ENCODE measurements around the gene PDE7B. TPM values are rescaled to one million over a fixed set of nuclear protein-coding genes. Genes with fewer than 3 reads are reported as not detected.

Gene PDE7B
- total RNA-seq, 2 experiments from 2014 or later: 0.58 to 0.68 TPM

- ChIA-PET CTCF (interaction anchor here (1.3 kb wide), 1 partner anchor 55 kb away, joined by 4 read pairs; no protein-coding TSS in a partner anchor), POLR2A (no interaction called here)
- intact Hi-C loops (cut with micrococcal nuclease): no loop called here
- no peak for TF ChIP-seq CTCF (IDR thresholded peaks at IDR 0.05)
- Mint-ChIP-seq H3K9me3 (peaks cover 3% of the 10 kb centered on the region), H3K27me3 (peaks cover 4% of the 10 kb centered on the region), H3K27ac (no peak overlapping the region), H3K4me1 (ENCODE audit: low read depth) (no peaks in the 10 kb centered on the region), H3K36me3 (ENCODE audit: low read depth) (peaks cover 2% of the 10 kb centered on the region), H3K4me3 (no peak overlapping the region)
- no peak for ATAC-seq
- no peak for DNase-seq
Measured at GRCh38 chr6:136171231-136171630, 319.7 kb downstream of the PDE7B start.

DNA sequence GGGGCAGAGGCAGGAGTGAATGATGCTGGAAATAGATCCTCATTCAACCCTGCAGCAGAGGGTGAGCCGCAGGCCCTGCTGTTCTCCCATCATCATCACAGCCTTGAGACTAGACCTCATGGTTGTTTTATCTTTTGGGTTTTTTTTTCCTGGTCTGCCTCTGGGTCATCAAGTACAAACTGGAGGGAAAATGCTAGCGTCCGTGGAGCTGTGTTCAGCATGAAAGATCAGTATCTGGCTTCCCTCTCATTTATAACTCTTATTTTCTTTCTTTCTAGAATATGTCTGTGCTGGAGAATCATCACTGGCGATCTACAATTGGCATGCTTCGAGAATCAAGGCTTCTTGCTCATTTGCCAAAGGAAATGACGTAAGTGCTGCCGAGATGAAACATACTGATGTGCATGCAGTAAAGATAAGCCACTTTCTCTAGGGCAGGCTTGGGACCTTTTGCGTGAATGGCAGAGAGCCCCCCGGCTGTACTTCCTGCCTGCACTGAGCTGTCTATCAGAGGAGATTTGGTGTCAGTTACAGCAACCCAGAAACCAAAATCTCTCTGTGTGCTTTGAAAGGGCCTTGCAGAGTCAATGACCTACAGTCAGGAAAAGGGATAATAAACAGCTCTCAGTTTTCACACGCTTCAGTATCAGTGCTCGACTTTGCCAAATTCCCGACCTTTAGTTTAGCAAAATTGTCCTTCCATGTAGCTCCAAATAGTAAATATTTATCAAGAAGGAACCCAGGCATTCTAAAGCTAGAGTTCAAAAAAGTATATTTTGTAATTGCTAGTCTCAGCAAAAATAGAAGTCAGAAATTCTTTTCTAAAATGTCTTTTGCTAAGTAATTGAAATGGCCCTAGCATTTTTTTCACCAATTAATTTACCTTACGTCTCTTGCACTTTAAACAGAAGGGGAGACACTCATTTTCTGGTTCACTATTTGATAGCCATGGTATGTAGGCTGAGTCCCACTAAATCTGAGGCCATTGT is 322.3 kb downstream of the PDE7B start:
- no peaks in the 10 kb centered on the region for H3K4me1 Mint-ChIP-seq (ENCODE audit: low read depth)
- peak; percentile 5 for DNase-seq
- POLR2A ChIA-PET: no interaction called here
- TF ChIP-seq CTCF (IDR thresholded peaks at IDR 0.05): no peak
- intact Hi-C loops (cut with micrococcal nuclease): no loop called here
- H3K27me3 Mint-ChIP-seq: peaks cover 5% of the 10 kb centered on the region
- no peaks in the 10 kb centered on the region for H3K36me3 Mint-ChIP-seq (ENCODE audit: low read depth)
- CTCF ChIA-PET: interaction anchor here (0.9 to 1.1 kb wide), 2 partner anchors 232 to 264 kb away, joined by 3 read pairs; no protein-coding TSS in a partner anchor
- H3K4me3 Mint-ChIP-seq: no peak overlapping the region
- H3K27ac Mint-ChIP-seq: no peak overlapping the region
- no peak for ATAC-seq
- H3K9me3 Mint-ChIP-seq: no peaks in the 10 kb centered on the region

DNA sequence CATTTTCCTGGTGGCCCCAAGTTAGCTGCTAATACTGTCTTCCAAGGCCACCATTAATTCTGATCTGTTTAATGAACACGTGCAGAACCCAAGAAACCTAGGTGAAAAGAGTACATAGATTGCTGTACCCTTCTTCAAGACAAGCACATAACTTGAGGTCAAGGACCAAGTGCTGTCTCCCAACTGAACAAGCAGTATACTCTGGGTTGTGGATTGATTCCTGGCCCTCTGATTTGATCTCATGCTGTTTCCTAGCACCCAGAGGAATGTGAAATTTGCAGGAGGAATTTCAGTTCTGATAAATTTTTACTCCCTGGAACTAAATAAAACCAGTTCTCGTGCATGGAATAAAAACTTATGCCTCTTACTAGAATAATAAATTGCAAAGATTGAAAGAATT is 323.0 kb downstream of the PDE7B start:
- ChIA-PET CTCF (interaction anchor here (1.1 kb wide), 1 partner anchor 265 kb away, joined by 3 read pairs; no protein-coding TSS in a partner anchor), POLR2A (no interaction called here)
- ATAC-seq (no peak), DNase-seq (no peak)
- no peak overlapping the region for H3K4me3 Mint-ChIP-seq
- H3K9me3 Mint-ChIP-seq: no peaks in the 10 kb centered on the region
- no peak overlapping the region for H3K27ac Mint-ChIP-seq
- intact Hi-C loops (cut with micrococcal nuclease): no loop called here
- H3K27me3 Mint-ChIP-seq: peaks cover 5% of the 10 kb centered on the region
- no peaks in the 10 kb centered on the region for H3K36me3 Mint-ChIP-seq (ENCODE audit: low read depth)
- TF ChIP-seq CTCF (IDR thresholded peaks at IDR 0.05): no peak
- H3K4me1 Mint-ChIP-seq (ENCODE audit: low read depth): no peaks in the 10 kb centered on the region

- no peak for TF ChIP-seq CTCF (IDR thresholded peaks at IDR 0.05)
- DNase-seq (no peak), ATAC-seq (no peak)
- H3K9me3 Mint-ChIP-seq: no peaks in the 10 kb centered on the region
- no peak overlapping the region for H3K27ac Mint-ChIP-seq
- ChIA-PET POLR2A (no interaction called here), CTCF (no interaction called here)
- intact Hi-C loops (cut with micrococcal nuclease): no loop called here
- H3K36me3 Mint-ChIP-seq (ENCODE audit: low read depth): no peaks in the 10 kb centered on the region
- H3K27me3 Mint-ChIP-seq: peaks cover 5% of the 10 kb centered on the region
- no peaks in the 10 kb centered on the region for H3K4me1 Mint-ChIP-seq (ENCODE audit: low read depth)
- H3K4me3 Mint-ChIP-seq: no peak overlapping the region
Measured at GRCh38 chr6:136175873-136176272, 324.4 kb downstream of the PDE7B start.

DNA sequence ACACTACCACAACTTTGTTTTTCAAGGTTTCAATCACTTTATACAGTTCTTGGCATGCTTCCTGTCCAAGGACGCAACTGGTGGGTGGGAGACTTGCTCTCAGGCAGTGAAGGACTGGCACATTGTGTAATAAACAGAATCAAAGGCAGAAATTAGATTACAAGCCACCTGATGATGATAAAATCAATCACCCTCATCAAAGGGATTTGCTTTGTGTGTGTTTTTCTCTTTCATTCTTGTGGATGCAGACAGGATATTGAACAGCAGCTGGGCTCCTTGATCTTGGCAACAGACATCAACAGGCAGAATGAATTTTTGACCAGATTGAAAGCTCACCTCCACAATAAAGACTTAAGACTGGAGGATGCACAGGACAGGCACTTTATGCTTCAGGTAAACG is 327.2 kb downstream of the PDE7B start:
- no peak overlapping the region for H3K27ac Mint-ChIP-seq
- no peak overlapping the region for H3K4me3 Mint-ChIP-seq
- no peaks in the 10 kb centered on the region for H3K36me3 Mint-ChIP-seq (ENCODE audit: low read depth)
- CTCF ChIA-PET: interaction anchor here (1.0 kb wide), 1 partner anchor 48 kb away, joined by 3 read pairs; no protein-coding TSS in a partner anchor
- no peak for TF ChIP-seq CTCF (IDR thresholded peaks at IDR 0.05)
- H3K9me3 Mint-ChIP-seq: no peaks in the 10 kb centered on the region
- ATAC-seq (no peak), DNase-seq (no peak)
- intact Hi-C loops (cut with micrococcal nuclease): no loop called here
- no peaks in the 10 kb centered on the region for H3K4me1 Mint-ChIP-seq (ENCODE audit: low read depth)
- POLR2A ChIA-PET: no interaction called here
- H3K27me3 Mint-ChIP-seq: peaks cover 2% of the 10 kb centered on the region
